HTERT RPE-1 (cell line): ENCODE measurements around the gene FUT8.
"Not testable (repeated sequence)": the region's sequence is repeated elsewhere in the genome, so short reads cannot be mapped to it uniquely, and the experiment has no call there.

Experiments
- in situ Hi-C: fragments of 300-500 bp; cut with MboI; formaldehyde crosslinking; loops from 4 replicates; pipeline ENCODE4 v1.14.3; 2020; ENCODE audit warnings: low sequenced_read_pairs

Gene FUT8

GRCh38 chr14:65449647-65450046 is 37.1 kb downstream of the FUT8 start:
- in situ Hi-C loops, result no loop called here

- in situ Hi-C loops, result no loop called here
Observed at GRCh38 chr14:65453807-65454480, 41.4 kb downstream of the FUT8 start.

GRCh38 chr14:65456247-65456646 is 43.7 kb downstream of the FUT8 start:
- in situ Hi-C loops, result no loop called here

GRCh38 chr14:65461730-65462129 is 49.2 kb downstream of the FUT8 start:
- in situ Hi-C loops, result no loop called here

- in situ Hi-C loops, result no loop called here
Observed at GRCh38 chr14:65462411-65462810, 49.9 kb downstream of the FUT8 start.

GRCh38 chr14:65465584-65465983 is 53.1 kb downstream of the FUT8 start:
- in situ Hi-C loops, result no loop called here

GRCh38 chr14:65467926-65468325 is 55.4 kb downstream of the FUT8 start:
- in situ Hi-C loops, result not testable (repeated sequence)

GRCh38 chr14:65469903-65470302 is 57.4 kb downstream of the FUT8 start:
- in situ Hi-C loops, result no loop called here

- in situ Hi-C loops, result no loop called here
Observed at GRCh38 chr14:65470404-65470880, 57.9 kb downstream of the FUT8 start.

GRCh38 chr14:65471038-65471878 is 58.7 kb downstream of the FUT8 start:
- in situ Hi-C loops, result no loop called here

GRCh38 chr14:65472189-65472588 is 59.7 kb downstream of the FUT8 start:
- in situ Hi-C loops, result no loop called here

- in situ Hi-C loops, result no loop called here
Observed at GRCh38 chr14:65476273-65476941, 63.9 kb downstream of the FUT8 start.

- in situ Hi-C loops, result no loop called here
Observed at GRCh38 chr14:65476942-65477318, 64.4 kb downstream of the FUT8 start.

GRCh38 chr14:65478017-65478416 is 65.5 kb downstream of the FUT8 start:
- in situ Hi-C loops, result no loop called here

GRCh38 chr14:65478596-65478995 is 66.1 kb downstream of the FUT8 start:
- in situ Hi-C loops, result no loop called here

- in situ Hi-C loops, result no loop called here
Observed at GRCh38 chr14:65479386-65479785, 66.9 kb downstream of the FUT8 start.

GRCh38 chr14:65482757-65483438 is 70.4 kb downstream of the FUT8 start:
- in situ Hi-C loops, result no loop called here

- in situ Hi-C loops, result no loop called here
Observed at GRCh38 chr14:65483647-65484046, 71.1 kb downstream of the FUT8 start.

- in situ Hi-C loops, result no loop called here
Observed at GRCh38 chr14:65485516-65485915, 73.0 kb downstream of the FUT8 start.

GRCh38 chr14:65486863-65487262 is 74.3 kb downstream of the FUT8 start:
- in situ Hi-C loops, result no loop called here
